ENCODE results near the gene FSIP1. TPM values are rescaled to one million over a fixed set of nuclear protein-coding genes. Genes with fewer than 3 reads are reported as not detected.

FSIP1 gene
- total RNA-seq, 2 experiments from 2014 or later, result 0.21 to 0.27 TPM

- DNase-seq, result no peak
- intact Hi-C loops (cut with micrococcal nuclease), result no loop called here
- CTCF ChIA-PET, result no interaction called here
- Mint-ChIP-seq H3K4me1 (ENCODE audit: low read depth) (no peaks in the 10 kb centered on the region), H3K9me3 (no peaks in the 10 kb centered on the region), H3K4me3 (no peak overlapping the region), H3K36me3 (ENCODE audit: low read depth) (no peaks in the 10 kb centered on the region), H3K27ac (no peak overlapping the region), H3K27me3 (ENCODE audit: low read depth) (no peaks in the 10 kb centered on the region)
These were observed 53.1 kb downstream of the FSIP1 start for GRCh38 chr15:39729500-39729899.

- Mint-ChIP-seq H3K27me3 (ENCODE audit: low read depth) (no peaks in the 10 kb centered on the region), H3K9me3 (no peaks in the 10 kb centered on the region), H3K4me1 (ENCODE audit: low read depth) (no peaks in the 10 kb centered on the region), H3K36me3 (ENCODE audit: low read depth) (no peaks in the 10 kb centered on the region), H3K4me3 (no peak overlapping the region), H3K27ac (no peak overlapping the region)
- intact Hi-C loops (cut with micrococcal nuclease), result no loop called here
- CTCF ChIA-PET, result no interaction called here
- DNase-seq, result no peak
These were observed 53.8 kb downstream of the FSIP1 start for GRCh38 chr15:39728845-39729244.

GRCh38 chr15:39721893-39722292, 60.7 kb downstream of the FSIP1 start:
- Mint-ChIP-seq H3K4me1 (ENCODE audit: low read depth) (no peaks in the 10 kb centered on the region), H3K9me3 (no peaks in the 10 kb centered on the region), H3K27me3 (ENCODE audit: low read depth) (no peaks in the 10 kb centered on the region), H3K27ac (no peak overlapping the region), H3K4me3 (no peak overlapping the region), H3K36me3 (ENCODE audit: low read depth) (no peaks in the 10 kb centered on the region)
- intact Hi-C loops (cut with micrococcal nuclease), result no loop called here
- CTCF ChIA-PET, result no interaction called here
- no peak for DNase-seq

GRCh38 chr15:39720621-39721611, 61.7 kb downstream of the FSIP1 start:
- Mint-ChIP-seq H3K27me3 (ENCODE audit: low read depth) (no peaks in the 10 kb centered on the region), H3K4me3 (no peak overlapping the region), H3K9me3 (no peaks in the 10 kb centered on the region), H3K36me3 (ENCODE audit: low read depth) (no peaks in the 10 kb centered on the region), H3K27ac (no peak overlapping the region), H3K4me1 (ENCODE audit: low read depth) (no peaks in the 10 kb centered on the region)
- CTCF ChIA-PET, result interaction anchor here (0.6 kb wide), 2 partner anchors 35 to 278 kb away, joined by 3 to 8 read pairs; no protein-coding TSS in a partner anchor
- intact Hi-C loops (cut with micrococcal nuclease), result no loop called here
- no peak for DNase-seq

DNA sequence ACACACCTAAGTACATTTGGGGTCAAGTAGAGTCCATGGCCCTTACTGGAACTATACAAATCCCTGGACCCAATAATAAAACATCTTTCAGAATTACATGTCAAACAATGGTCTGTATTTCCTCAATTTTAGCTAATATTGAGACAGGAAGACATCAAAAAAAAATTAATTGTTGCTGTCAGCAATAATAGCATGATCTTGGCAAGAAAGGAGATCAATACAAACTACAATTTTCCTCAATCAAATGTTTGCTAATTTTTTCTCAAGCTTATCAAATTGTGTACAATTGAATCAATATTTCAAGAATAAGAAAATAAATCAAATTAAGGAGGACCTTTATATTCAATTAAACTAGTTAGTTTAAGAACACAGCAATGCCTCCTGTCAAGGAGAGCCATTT, 62.6 kb downstream of the FSIP1 start:
- DNase-seq, result no peak
- no peak overlapping the region for H3K4me3 Mint-ChIP-seq
- H3K9me3 Mint-ChIP-seq, result no peaks in the 10 kb centered on the region
- H3K4me1 Mint-ChIP-seq (ENCODE audit: low read depth), result no peaks in the 10 kb centered on the region
- H3K36me3 Mint-ChIP-seq (ENCODE audit: low read depth), result no peaks in the 10 kb centered on the region
- intact Hi-C loops (cut with micrococcal nuclease), result no loop called here
- CTCF ChIA-PET, result interaction anchor here (0.6 kb wide), 1 partner anchor 279 kb away, joined by 8 read pairs; no protein-coding TSS in a partner anchor
- H3K27ac Mint-ChIP-seq, result no peak overlapping the region
- H3K27me3 Mint-ChIP-seq (ENCODE audit: low read depth), result no peaks in the 10 kb centered on the region

DNA sequence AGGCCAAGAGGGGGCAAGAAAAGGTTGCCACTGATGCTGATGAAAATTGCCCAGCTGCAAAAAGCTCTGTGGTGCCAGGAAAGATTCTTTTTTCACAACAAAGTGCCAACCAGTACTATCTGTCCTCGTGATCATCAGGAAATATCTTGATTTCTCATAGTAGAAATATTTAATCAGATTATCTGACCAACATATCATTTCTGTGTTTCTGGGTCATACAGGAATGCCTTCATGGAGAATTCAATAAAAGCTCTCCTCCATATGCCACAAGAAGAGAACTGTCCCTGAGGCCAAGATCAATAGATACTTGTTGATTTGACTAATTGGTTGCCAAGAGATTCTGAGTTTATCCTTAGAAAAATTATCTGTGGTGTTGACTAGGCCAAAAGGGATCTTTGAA, 63.5 kb downstream of the FSIP1 start:
- H3K36me3 Mint-ChIP-seq (ENCODE audit: low read depth), result no peaks in the 10 kb centered on the region
- H3K4me3 Mint-ChIP-seq, result no peak overlapping the region
- H3K4me1 Mint-ChIP-seq (ENCODE audit: low read depth), result no peaks in the 10 kb centered on the region
- no peaks in the 10 kb centered on the region for H3K27me3 Mint-ChIP-seq (ENCODE audit: low read depth)
- CTCF ChIA-PET, result no interaction called here
- no peak for DNase-seq
- no peak overlapping the region for H3K27ac Mint-ChIP-seq
- intact Hi-C loops (cut with micrococcal nuclease), result no loop called here
- H3K9me3 Mint-ChIP-seq, result no peaks in the 10 kb centered on the region

- intact Hi-C loops (cut with micrococcal nuclease), result no loop called here
- no peaks in the 10 kb centered on the region for H3K36me3 Mint-ChIP-seq (ENCODE audit: low read depth)
- CTCF ChIA-PET, result interaction anchor here (1.1 kb wide), 1 partner anchor 40 kb away, joined by 5 read pairs; no protein-coding TSS in a partner anchor
- DNase-seq, result no peak
- no peak overlapping the region for H3K27ac Mint-ChIP-seq
- no peaks in the 10 kb centered on the region for H3K4me1 Mint-ChIP-seq (ENCODE audit: low read depth)
- H3K9me3 Mint-ChIP-seq, result no peaks in the 10 kb centered on the region
- H3K4me3 Mint-ChIP-seq, result no peak overlapping the region
- H3K27me3 Mint-ChIP-seq (ENCODE audit: low read depth), result no peaks in the 10 kb centered on the region
These were observed 65.5 kb downstream of the FSIP1 start for GRCh38 chr15:39717134-39717533.

- Mint-ChIP-seq H3K27ac (no peak overlapping the region), H3K36me3 (ENCODE audit: low read depth) (no peaks in the 10 kb centered on the region), H3K4me1 (ENCODE audit: low read depth) (no peaks in the 10 kb centered on the region), H3K9me3 (no peaks in the 10 kb centered on the region), H3K4me3 (no peak overlapping the region), H3K27me3 (ENCODE audit: low read depth) (no peaks in the 10 kb centered on the region)
- intact Hi-C loops (cut with micrococcal nuclease), result no loop called here
- CTCF ChIA-PET, result no interaction called here
- no peak for DNase-seq
These were observed 68.4 kb downstream of the FSIP1 start for GRCh38 chr15:39714251-39714650.

DNA sequence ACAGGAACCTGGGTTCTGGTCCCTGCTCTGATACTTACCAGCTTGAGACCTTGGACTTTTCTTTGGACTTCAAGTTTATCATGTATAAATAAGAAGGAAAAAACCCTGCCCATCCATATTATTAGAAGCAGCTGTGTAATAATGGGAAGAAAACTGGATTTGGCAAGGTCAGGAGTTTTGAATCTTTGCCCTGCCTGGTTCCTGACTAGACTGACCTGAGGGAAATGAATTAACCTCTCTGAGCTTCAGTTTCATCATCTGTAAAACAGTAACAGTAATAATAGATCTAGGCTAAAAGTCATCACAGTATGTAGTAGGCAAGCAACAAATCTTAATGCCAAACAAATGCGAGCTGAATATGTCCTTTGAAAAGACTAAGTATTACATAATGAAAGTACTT, 68.8 kb downstream of the FSIP1 start:
- no peak for DNase-seq
- H3K4me3 Mint-ChIP-seq, result no peak overlapping the region
- no peaks in the 10 kb centered on the region for H3K9me3 Mint-ChIP-seq
- H3K36me3 Mint-ChIP-seq (ENCODE audit: low read depth), result no peaks in the 10 kb centered on the region
- no peaks in the 10 kb centered on the region for H3K27me3 Mint-ChIP-seq (ENCODE audit: low read depth)
- CTCF ChIA-PET, result no interaction called here
- H3K27ac Mint-ChIP-seq, result no peak overlapping the region
- intact Hi-C loops (cut with micrococcal nuclease), result no loop called here
- no peaks in the 10 kb centered on the region for H3K4me1 Mint-ChIP-seq (ENCODE audit: low read depth)

DNA sequence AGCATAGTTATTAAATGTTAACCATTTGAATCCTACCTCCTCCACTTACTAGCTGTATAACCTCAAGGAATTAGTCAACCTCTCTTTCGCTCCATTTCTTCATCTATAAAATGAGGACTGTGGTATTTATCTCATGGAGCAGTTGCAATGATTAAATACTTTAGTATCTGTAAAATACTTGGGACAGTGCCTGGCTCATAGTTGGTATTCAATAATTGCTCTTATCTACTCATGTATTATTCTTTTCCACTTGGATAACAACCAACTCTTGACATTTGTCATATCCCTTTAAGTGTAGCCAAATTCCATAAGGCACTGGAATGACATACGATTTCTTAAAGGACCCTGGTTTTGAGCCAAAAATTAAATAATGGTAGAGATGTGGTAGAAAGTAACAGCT, 72.0 kb downstream of the FSIP1 start:
- CTCF ChIA-PET, result no interaction called here
- H3K36me3 Mint-ChIP-seq (ENCODE audit: low read depth), result no peaks in the 10 kb centered on the region
- intact Hi-C loops (cut with micrococcal nuclease), result no loop called here
- no peaks in the 10 kb centered on the region for H3K27me3 Mint-ChIP-seq (ENCODE audit: low read depth)
- no peaks in the 10 kb centered on the region for H3K9me3 Mint-ChIP-seq
- no peak overlapping the region for H3K27ac Mint-ChIP-seq
- no peak overlapping the region for H3K4me3 Mint-ChIP-seq
- H3K4me1 Mint-ChIP-seq (ENCODE audit: low read depth), result no peaks in the 10 kb centered on the region
- no peak for DNase-seq

DNA sequence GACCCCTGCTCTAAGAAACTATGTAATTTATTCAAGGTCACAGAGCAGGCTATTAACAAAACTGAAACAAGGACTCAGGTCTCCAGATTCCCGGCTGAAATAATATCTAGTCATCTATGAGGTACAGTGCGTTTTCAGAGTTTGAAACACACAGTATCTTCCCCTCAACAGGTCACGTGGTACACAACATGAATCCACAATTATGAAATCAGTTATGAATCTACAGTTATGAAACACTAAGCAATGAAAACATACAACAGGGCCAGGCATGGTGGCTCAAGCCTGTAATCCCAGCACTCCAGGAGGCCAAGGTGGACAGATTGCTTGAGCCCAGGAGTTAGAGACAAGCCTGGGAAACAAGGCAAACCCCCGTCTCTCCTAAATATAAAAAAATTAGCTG, 72.7 kb downstream of the FSIP1 start:
- no peaks in the 10 kb centered on the region for H3K36me3 Mint-ChIP-seq (ENCODE audit: low read depth)
- CTCF ChIA-PET, result no interaction called here

GRCh38 chr15:39706206-39706605, 76.4 kb downstream of the FSIP1 start:
- Mint-ChIP-seq H3K27me3 (ENCODE audit: low read depth) (no peaks in the 10 kb centered on the region), H3K4me1 (ENCODE audit: low read depth) (no peaks in the 10 kb centered on the region), H3K27ac (no peak overlapping the region), H3K4me3 (no peak overlapping the region), H3K9me3 (no peaks in the 10 kb centered on the region), H3K36me3 (ENCODE audit: low read depth) (no peaks in the 10 kb centered on the region)
- no peak for DNase-seq
- CTCF ChIA-PET, result no interaction called here
- intact Hi-C loops (cut with micrococcal nuclease), result no loop called here

More for the DNA sequence above, 72.7 kb downstream of the FSIP1 start:
- Mint-ChIP-seq H3K9me3 (no peaks in the 10 kb centered on the region), H3K27me3 (ENCODE audit: low read depth) (no peaks in the 10 kb centered on the region), H3K4me3 (no peak overlapping the region), H3K27ac (no peak overlapping the region), H3K4me1 (ENCODE audit: low read depth) (no peaks in the 10 kb centered on the region)
- DNase-seq, result no peak
- intact Hi-C loops (cut with micrococcal nuclease), result no loop called here

- DNase-seq, result no peak
- no peaks in the 10 kb centered on the region for H3K27me3 Mint-ChIP-seq (ENCODE audit: low read depth)
- no peaks in the 10 kb centered on the region for H3K9me3 Mint-ChIP-seq
- intact Hi-C loops (cut with micrococcal nuclease), result no loop called here
- no peak overlapping the region for H3K27ac Mint-ChIP-seq
- H3K4me3 Mint-ChIP-seq, result no peak overlapping the region
- H3K4me1 Mint-ChIP-seq (ENCODE audit: low read depth), result no peaks in the 10 kb centered on the region
- CTCF ChIA-PET, result no interaction called here
- no peaks in the 10 kb centered on the region for H3K36me3 Mint-ChIP-seq (ENCODE audit: low read depth)
These were observed 78.0 kb downstream of the FSIP1 start for GRCh38 chr15:39704689-39705088.
